HL-60 (cell line): ENCODE data around the gene SFTPB.

Experiments
- CTCF ChIP-seq: IDR thresholded peaks from one replicate; pipeline ENCODE4 v1.5.1; 2011; ENCODE audit warnings: low read length, control low read depth, inconsistent platforms; ENCODE audit not compliant: insufficient read depth
- GABPA ChIP-seq: IDR thresholded peaks from 2 replicates; pipeline ENCODE4 v1.6.1; 2012; ENCODE audit warnings: low read depth
- POLR2AphosphoS5 ChIP-seq: IDR thresholded peaks from 2 replicates; pipeline ENCODE4 v1.6.1; 2012; ENCODE audit warnings: low read depth
- SPI1 ChIP-seq: IDR thresholded peaks from 2 replicates; pipeline ENCODE4 v1.6.1; 2012; ENCODE audit warnings: low read depth, mild to moderate bottlenecking, borderline replicate concordance
- TF ChIP-seq, protein P1 (sequence below): IDR thresholded peaks from 2 replicates; pipeline ENCODE4 v1.6.1; 2012; ENCODE audit warnings: low read depth; ENCODE audit not compliant: insufficient replicate concordance

GRCh38 chr2:85712849-85713612, 45.0 kb upstream of the SFTPB start:
- TF ChIP-seq CTCF, result no peak
- TF ChIP-seq, protein P1, sequence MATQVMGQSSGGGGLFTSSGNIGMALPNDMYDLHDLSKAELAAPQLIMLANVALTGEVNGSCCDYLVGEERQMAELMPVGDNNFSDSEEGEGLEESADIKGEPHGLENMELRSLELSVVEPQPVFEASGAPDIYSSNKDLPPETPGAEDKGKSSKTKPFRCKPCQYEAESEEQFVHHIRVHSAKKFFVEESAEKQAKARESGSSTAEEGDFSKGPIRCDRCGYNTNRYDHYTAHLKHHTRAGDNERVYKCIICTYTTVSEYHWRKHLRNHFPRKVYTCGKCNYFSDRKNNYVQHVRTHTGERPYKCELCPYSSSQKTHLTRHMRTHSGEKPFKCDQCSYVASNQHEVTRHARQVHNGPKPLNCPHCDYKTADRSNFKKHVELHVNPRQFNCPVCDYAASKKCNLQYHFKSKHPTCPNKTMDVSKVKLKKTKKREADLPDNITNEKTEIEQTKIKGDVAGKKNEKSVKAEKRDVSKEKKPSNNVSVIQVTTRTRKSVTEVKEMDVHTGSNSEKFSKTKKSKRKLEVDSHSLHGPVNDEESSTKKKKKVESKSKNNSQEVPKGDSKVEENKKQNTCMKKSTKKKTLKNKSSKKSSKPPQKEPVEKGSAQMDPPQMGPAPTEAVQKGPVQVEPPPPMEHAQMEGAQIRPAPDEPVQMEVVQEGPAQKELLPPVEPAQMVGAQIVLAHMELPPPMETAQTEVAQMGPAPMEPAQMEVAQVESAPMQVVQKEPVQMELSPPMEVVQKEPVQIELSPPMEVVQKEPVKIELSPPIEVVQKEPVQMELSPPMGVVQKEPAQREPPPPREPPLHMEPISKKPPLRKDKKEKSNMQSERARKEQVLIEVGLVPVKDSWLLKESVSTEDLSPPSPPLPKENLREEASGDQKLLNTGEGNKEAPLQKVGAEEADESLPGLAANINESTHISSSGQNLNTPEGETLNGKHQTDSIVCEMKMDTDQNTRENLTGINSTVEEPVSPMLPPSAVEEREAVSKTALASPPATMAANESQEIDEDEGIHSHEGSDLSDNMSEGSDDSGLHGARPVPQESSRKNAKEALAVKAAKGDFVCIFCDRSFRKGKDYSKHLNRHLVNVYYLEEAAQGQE, result no peak
- no peak for TF ChIP-seq POLR2AphosphoS5
- no peak for TF ChIP-seq SPI1
- TF ChIP-seq GABPA, result no peak
